NT2/D1 (cell line): ENCODE measurements around the gene ZC3H4.

Experiments
- DNase-seq: peaks from one replicate; pipeline ENCODE4 v3.0.0-alpha.2; 2011; ENCODE audit warnings: low read depth, low spot score
- H3K27me3 ChIP-seq: 2 replicates; pipeline ENCODE4 v1.6.0; 2011; ENCODE audit warnings: mild to moderate bottlenecking; ENCODE audit not compliant: insufficient read length, insufficient read depth
- H3K36me3 ChIP-seq: 2 replicates; pipeline ENCODE4 v1.6.1; 2011; ENCODE audit warnings: mild to moderate bottlenecking, low read length, mixed read lengths; ENCODE audit not compliant: insufficient read depth, insufficient read length
- H3K4me1 ChIP-seq: 2 replicates; pipeline ENCODE4 v1.5.1; 2011; ENCODE audit not compliant: insufficient read depth, insufficient read length
- H3K4me3 ChIP-seq: 2 replicates; pipeline ENCODE4 v1.5.1; 2011; ENCODE audit warnings: low read depth; ENCODE audit not compliant: insufficient read length
- H3K9ac ChIP-seq: 2 replicates; pipeline ENCODE4 v1.6.0; 2011; ENCODE audit warnings: low read depth; ENCODE audit not compliant: insufficient read length
- H3K9me3 ChIP-seq: 2 replicates; pipeline ENCODE4 v1.5.1; 2011; ENCODE audit warnings: mild to moderate bottlenecking, low read length; ENCODE audit not compliant: insufficient read depth
- SUZ12 ChIP-seq: IDR thresholded peaks from 2 replicates; pipeline ENCODE4 v1.6.1; 2011; ENCODE audit not compliant: insufficient read length, insufficient read depth; ENCODE audit errors: extremely low read depth
- YY1 ChIP-seq: IDR thresholded peaks from 2 replicates; pipeline ENCODE4 v1.6.1; 2011; ENCODE audit not compliant: insufficient read length, insufficient read depth
- ZNF274 ChIP-seq: IDR thresholded peaks from 2 replicates; pipeline ENCODE4 v1.6.1; 2011; ENCODE audit warnings: mild to moderate bottlenecking, low read depth, low read length

The ZC3H4 gene

DNA sequence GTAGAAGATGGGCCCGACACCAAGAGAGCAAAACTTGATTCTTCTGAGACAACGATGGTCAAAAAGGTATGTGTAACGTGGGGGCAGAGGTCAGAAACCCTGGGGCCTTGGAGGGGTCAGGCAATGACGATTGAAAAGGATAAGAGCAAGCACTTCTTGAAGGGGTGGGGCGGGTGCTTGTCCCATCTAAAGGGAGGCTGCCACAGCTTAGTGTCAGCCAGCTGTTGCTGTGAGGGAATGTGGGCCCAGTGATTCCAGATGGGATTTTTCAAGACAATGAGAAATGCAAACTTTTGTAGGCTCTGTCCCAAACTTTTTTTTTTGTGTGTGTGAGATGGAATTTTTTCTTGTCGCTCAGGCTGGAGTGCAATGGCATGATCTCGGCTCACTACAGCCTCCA lies 41.6 kb upstream of the ZC3H4 start:
- Histone ChIP-seq H3K27me3 (no peaks in the 10 kb centered on the region), H3K4me1 (peaks cover 5% of the 10 kb centered on the region), H3K4me3 (no peak overlapping the region), H3K9ac (no peak overlapping the region), H3K36me3 (peaks cover 64% of the 10 kb centered on the region), H3K9me3 (no peaks in the 10 kb centered on the region)
- no peak for DNase-seq
- TF ChIP-seq SUZ12 (no peak), ZNF274 (no peak), YY1 (no peak)

DNA sequence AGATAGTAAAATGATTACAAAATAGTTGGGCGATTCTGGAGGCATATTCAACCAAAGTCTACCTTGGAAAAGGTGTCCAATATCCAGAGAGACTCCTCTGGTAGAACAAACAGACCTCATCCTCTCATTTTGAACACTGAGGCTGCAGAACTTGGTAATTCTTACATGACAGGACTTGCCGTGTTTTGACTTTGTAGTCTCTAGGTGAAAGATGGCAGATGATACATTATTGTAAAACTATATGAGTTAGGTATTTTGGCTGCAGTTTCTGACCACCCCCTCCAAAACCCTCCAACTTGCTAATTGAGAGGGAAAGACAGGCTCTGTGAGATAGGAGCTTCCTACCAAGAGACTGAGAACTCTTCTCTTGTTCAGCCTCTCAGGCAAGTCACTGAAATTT lies 39.7 kb upstream of the ZC3H4 start:
- no peak for DNase-seq
- no peak overlapping the region for H3K4me3 ChIP-seq
- no peak for TF ChIP-seq SUZ12
- TF ChIP-seq ZNF274 = no peak
- TF ChIP-seq YY1 = no peak
- H3K27me3 ChIP-seq = no peaks in the 10 kb centered on the region
- H3K4me1 ChIP-seq = peaks cover 4% of the 10 kb centered on the region
- H3K9ac ChIP-seq = no peak overlapping the region
- H3K36me3 ChIP-seq = peaks cover 60% of the 10 kb centered on the region
- H3K9me3 ChIP-seq = no peaks in the 10 kb centered on the region

DNA sequence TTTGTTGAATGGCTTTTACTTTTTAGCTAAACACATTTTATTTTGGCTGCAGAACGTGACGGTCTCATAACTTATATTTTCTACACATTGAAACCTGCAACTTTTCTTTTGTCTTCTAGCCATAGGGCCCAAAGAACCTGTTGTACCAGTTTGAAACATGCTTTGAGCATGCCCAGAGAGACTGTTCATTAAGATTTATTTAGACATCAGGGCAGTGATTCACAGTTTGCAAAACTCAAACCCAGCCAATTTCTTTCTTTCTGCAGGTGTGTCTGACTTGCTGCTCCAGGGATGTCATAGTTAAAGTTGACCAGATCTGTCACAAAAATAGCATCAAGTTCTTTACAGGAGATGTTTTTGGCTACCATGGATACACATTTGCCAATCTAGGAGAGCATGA lies 39.1 kb upstream of the ZC3H4 start:
- Histone ChIP-seq H3K4me3 (no peak overlapping the region), H3K9ac (no peak overlapping the region), H3K4me1 (peaks cover 2% of the 10 kb centered on the region), H3K9me3 (no peaks in the 10 kb centered on the region), H3K27me3 (no peaks in the 10 kb centered on the region), H3K36me3 (peaks cover 63% of the 10 kb centered on the region)
- no peak for TF ChIP-seq ZNF274
- no peak for DNase-seq

DNA sequence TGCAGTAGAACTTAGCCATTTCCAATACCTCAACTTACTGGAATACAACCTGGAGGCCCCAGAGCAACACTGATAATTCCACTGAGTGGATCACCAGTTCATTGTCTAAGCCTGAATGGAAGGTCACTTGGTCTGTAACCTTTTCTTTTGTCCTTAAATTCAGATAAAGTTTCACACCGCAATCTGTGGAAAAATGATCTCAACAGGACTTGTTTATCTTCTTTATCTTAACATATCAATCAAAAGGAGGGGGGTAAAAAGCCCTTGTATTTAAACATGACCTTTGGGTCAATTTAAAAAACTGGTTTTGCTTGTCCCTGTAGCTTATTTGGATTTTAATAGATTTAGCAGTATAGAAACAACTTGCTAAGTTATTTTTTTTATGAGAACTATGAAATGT lies 38.6 kb upstream of the ZC3H4 start:
- Histone ChIP-seq H3K27me3 (no peaks in the 10 kb centered on the region), H3K9me3 (no peaks in the 10 kb centered on the region), H3K4me1 (peaks cover 2% of the 10 kb centered on the region), H3K9ac (no peak overlapping the region), H3K4me3 (no peak overlapping the region), H3K36me3 (peaks cover 64% of the 10 kb centered on the region)
- DNase-seq = no peak
- TF ChIP-seq ZNF274 (no peak), SUZ12 (no peak), YY1 (no peak)

DNA sequence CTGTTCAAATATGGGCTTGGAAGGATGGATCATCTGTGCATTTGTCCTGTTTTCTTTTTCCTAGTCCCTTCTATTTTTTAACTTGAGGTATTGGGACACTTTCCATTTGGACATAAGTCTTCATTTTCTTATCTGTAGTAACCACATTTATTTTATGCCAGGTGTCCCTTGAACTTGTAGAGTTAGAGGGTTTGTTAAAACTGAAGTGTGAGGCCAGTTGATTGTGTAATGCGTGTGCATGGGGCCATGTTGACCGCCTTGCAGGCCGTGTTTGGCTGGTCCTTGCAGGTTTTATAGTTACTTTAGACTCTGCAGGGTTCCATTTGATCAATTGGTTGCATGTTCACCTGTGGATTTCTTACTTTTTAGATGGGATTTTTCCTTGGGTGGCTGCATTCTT lies 38.1 kb upstream of the ZC3H4 start:
- no peak for DNase-seq
- Histone ChIP-seq H3K27me3 (no peaks in the 10 kb centered on the region), H3K4me3 (no peak overlapping the region), H3K9ac (no peak overlapping the region), H3K4me1 (peaks cover 2% of the 10 kb centered on the region), H3K9me3 (no peaks in the 10 kb centered on the region), H3K36me3 (peaks cover 70% of the 10 kb centered on the region)
- no peak for TF ChIP-seq YY1
- TF ChIP-seq ZNF274 = no peak
- no peak for TF ChIP-seq SUZ12

DNA sequence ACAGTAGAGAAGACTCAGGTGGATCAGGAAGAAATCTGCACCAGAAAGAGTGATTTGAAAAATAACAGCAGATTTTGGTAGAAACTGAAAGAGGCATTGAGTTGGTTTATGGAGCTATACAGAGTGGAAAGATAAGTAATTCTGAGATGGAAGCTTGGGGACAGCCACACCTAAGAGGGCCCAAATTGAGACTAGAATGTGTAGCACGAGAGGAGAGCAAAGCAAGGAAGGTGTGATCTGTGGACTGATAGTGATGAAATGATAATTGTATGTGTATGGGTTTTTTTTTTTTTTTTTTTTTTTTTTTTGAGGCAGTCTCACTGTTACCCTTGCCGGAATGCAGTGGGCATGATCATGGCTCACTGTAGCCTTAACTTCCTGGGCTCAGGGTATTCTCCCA lies 33.3 kb upstream of the ZC3H4 start:
- Histone ChIP-seq H3K9ac (no peak overlapping the region), H3K9me3 (no peaks in the 10 kb centered on the region), H3K4me1 (no peaks in the 10 kb centered on the region), H3K36me3 (peaks cover 72% of the 10 kb centered on the region), H3K27me3 (no peaks in the 10 kb centered on the region), H3K4me3 (no peak overlapping the region)
- no peak for DNase-seq
- TF ChIP-seq ZNF274 (no peak), YY1 (no peak), SUZ12 (no peak)

DNA sequence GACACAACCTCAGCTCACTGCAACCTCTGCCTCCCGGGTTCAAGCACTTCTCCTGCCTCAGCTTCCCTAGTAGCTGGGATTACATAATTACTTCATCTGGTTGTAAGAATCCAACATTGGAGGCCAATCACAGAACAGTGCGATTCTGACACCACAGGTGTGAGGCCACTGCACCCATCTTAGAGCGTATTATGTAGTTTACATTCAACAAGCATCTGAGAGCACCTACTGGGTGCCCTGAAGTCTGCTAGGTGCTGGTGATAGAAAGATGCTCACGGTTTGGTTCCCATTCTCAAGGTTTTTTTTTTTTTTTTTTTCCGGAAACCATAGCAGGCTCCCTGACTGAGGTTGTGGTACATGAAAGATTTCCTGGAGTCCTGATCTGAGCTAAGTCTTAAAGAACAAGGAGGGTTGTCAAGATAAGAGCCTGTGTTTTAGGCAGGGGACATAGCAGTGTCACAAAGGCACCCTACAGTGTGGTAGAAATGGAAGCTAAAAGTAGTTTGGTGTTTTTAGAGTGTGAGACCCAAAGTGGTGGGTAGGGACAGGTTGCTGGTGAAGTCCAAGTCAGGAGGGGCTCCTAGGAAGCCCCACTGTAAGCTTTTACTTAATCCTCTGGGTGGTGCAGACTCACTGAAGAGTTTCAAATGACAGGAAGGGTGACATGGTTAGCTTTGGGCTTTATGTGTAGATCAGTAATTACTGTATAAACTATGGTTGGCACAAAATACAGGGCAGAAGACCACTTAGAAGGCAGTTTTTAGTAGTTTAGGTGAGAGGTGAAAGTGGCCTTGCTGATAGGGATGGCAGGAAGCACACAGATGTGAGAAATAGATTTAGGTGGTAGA lies 32.3 kb upstream of the ZC3H4 start:
- no peaks in the 10 kb centered on the region for H3K9me3 ChIP-seq
- no peaks in the 10 kb centered on the region for H3K27me3 ChIP-seq
- H3K9ac ChIP-seq = no peak overlapping the region
- H3K36me3 ChIP-seq = peaks cover 67% of the 10 kb centered on the region
- DNase-seq = no peak
- no peak for TF ChIP-seq SUZ12
- no peak for TF ChIP-seq YY1
- no peak for TF ChIP-seq ZNF274
- H3K4me3 ChIP-seq = no peak overlapping the region
- H3K4me1 ChIP-seq = no peaks in the 10 kb centered on the region

DNA sequence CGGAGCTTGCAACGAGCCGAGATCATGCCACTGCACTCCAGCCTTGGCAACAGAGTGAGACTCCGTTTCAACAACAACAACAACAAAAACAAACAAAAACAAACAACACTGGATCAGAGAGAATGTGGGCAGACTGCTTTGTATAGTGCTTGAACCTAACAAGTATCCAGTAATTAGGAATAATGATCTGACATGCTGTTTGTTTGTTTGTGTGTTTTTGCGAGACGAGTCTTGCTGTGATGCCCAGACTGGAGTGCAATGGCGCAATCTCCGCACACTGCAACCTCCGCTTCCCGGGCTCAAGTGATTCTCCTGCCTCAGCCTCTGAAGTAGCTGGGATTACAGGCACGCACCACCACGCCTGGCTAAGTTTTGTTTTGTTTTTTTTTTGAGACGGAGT lies 31.1 kb upstream of the ZC3H4 start:
- TF ChIP-seq SUZ12 (no peak), YY1 (no peak), ZNF274 (no peak)
- DNase-seq = no peak
- H3K4me3 ChIP-seq = no peak overlapping the region
- H3K36me3 ChIP-seq = peaks cover 55% of the 10 kb centered on the region
- no peaks in the 10 kb centered on the region for H3K27me3 ChIP-seq
- no peaks in the 10 kb centered on the region for H3K4me1 ChIP-seq
- no peaks in the 10 kb centered on the region for H3K9me3 ChIP-seq
- H3K9ac ChIP-seq = no peak overlapping the region
